HG03439 (cell line): ENCODE results near the gene ARFGAP1.

Source experiments
- ATAC-seq: cut with Tn5 transposase; IDR thresholded peaks from one replicate; pipeline ENCODE4 v1.9.1; 2021; ENCODE audit warnings: mild to moderate bottlenecking, moderate library complexity; ENCODE audit not compliant: unreplicated experiment

The ARFGAP1 gene

GRCh38 chr20:63259734-63260460 is 12.7 kb upstream of the ARFGAP1 start:
- no peak for ATAC-seq

GRCh38 chr20:63260521-63260920 is 12.1 kb upstream of the ARFGAP1 start:
- no peak for ATAC-seq

- ATAC-seq: no peak
Measured at GRCh38 chr20:63261060-63261794, 11.4 kb upstream of the ARFGAP1 start.

- ATAC-seq: no peak
Measured at GRCh38 chr20:63261795-63262528, 10.7 kb upstream of the ARFGAP1 start.

GRCh38 chr20:63262836-63263235 is 9.8 kb upstream of the ARFGAP1 start:
- ATAC-seq: no peak

- ATAC-seq: no peak
Measured at GRCh38 chr20:63264000-63264399, 8.6 kb upstream of the ARFGAP1 start.

- ATAC-seq: no peak
Measured at GRCh38 chr20:63264519-63264918, 8.1 kb upstream of the ARFGAP1 start.

- ATAC-seq: no peak
Measured at GRCh38 chr20:63265891-63266515, 6.6 kb upstream of the ARFGAP1 start.

GRCh38 chr20:63267691-63268090 is 4.9 kb upstream of the ARFGAP1 start:
- ATAC-seq: no peak

GRCh38 chr20:63268256-63268655 is 4.4 kb upstream of the ARFGAP1 start:
- ATAC-seq: no peak

- no peak for ATAC-seq
Measured at GRCh38 chr20:63268671-63269439, 3.8 kb upstream of the ARFGAP1 start.

- no peak for ATAC-seq
Measured at GRCh38 chr20:63269724-63270123, 2.9 kb upstream of the ARFGAP1 start.

- ATAC-seq: no peak
Measured at GRCh38 chr20:63270606-63271325, 1.8 kb upstream of the ARFGAP1 start.

- no peak for ATAC-seq
Measured at GRCh38 chr20:63273059-63273579, 506 bp downstream of the ARFGAP1 start.

GRCh38 chr20:63273635-63274380 is 1.2 kb downstream of the ARFGAP1 start:
- ATAC-seq: no peak

- no peak for ATAC-seq
Measured at GRCh38 chr20:63274381-63275228, 2.0 kb downstream of the ARFGAP1 start.

- no peak for ATAC-seq
Measured at GRCh38 chr20:63275825-63276224, 3.2 kb downstream of the ARFGAP1 start.

- no peak for ATAC-seq
Measured at GRCh38 chr20:63276956-63277355, 4.3 kb downstream of the ARFGAP1 start.
